Choroid plexus epithelial cell (primary cell): ENCODE data around the gene AQP12B.
"Not testable (repeated sequence)": the region's sequence is repeated elsewhere in the genome, so short reads cannot be mapped to it uniquely, and the experiment has no call there.

Experiments
- DNase-seq: peaks from one replicate; pipeline ENCODE4 v3.0.0-alpha.2; 2010; ENCODE audit warnings: low read depth
- H3K4me3 ChIP-seq: 2 replicates; pipeline ENCODE4 v1.5.1; 2011; ENCODE audit warnings: low read depth, mild to moderate bottlenecking, control low read depth, low read length, moderate library complexity
- TF ChIP-seq, protein P1 (sequence below): conservative IDR thresholded peaks from 2 replicates; pipeline ENCODE4 v1.5.1; 2011; ENCODE audit warnings: low read depth, mild to moderate bottlenecking, control low read depth, inconsistent platforms, low read length, moderate library complexity

The AQP12B gene

GRCh38 chr2:240691631-240692420 is 9.1 kb upstream of the AQP12B start, which contains the start of gene AQP12A:
TSS of gene AQP12A (plus strand) at chr2:240691866. CDS start at chr2:240691914, 48 bp downstream.
- not testable (repeated sequence) for H3K4me3 ChIP-seq, DNase-seq

DNA sequence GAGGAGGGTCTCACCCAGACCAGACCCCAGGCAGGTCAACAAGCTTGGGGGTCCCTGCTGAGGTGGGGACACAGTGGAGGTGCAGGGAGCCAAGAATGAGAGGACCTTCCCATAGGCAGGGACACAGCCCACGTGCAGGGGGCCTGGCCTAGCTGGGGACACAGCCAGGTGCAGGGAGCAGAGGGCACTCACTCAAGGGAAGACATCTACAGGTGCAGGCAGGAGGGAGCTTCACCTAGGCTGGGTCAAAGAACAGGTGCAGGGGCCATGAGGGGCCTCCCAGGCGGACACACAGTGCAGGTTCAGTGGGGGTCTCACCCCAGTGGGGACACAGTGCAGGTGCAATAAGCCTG is 8.4 kb upstream of the AQP12B start:
- not testable (repeated sequence) for DNase-seq, H3K4me3 ChIP-seq

DNA sequence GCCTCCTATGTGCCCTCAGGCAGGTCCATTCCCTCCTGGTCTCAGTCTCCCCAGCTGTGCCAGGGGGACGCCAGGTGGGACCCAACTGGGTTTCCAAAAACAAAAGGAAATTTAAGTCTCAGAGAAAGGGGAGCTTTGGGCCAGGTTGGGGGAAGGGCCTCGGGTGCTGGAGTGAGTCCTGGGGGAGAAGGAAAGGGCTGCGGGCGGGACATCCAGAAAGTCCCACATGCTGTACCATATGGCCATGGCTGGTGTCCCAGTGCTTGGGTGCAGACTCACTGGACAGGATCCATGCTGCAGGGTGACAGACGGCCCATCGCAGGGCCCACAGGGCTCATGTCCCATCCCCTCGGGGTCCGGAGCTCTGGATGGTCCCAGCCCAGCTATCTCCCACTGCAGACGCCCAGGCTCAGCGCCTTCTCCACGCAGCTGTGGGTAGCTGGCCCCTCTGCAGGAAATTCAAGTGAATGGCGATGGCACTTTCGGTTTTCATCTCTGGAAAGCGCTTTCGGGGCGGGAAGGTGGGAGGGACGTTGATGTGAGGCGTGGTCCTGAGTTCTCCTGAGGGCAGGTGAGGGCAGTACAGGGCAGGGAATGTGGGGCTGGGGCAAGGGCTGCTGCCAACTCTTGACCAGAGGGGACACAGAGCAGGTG is 7.9 kb upstream of the AQP12B start:
- not testable (repeated sequence) for H3K4me3 ChIP-seq, DNase-seq

DNA sequence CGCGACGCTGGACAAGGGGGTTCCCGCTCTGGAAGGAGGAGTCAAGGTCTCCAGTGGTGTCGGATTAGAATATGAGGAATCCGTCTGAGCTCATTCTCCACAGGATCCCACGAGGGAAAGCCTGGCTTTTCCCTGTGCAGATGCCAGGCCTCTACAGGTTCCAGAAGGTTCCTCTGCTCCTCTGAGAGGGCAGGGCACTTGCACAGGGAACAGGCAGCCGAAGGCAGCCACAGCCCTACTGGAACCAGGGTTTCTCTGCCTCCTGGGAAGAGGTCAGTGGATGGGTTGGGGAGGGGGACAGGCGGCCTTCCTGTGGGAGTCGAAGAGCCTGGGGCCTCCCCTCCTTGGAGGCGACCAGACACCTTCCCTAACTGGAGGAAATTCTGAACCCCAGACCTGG is 7.3 kb upstream of the AQP12B start:
- no peak for DNase-seq
- TF ChIP-seq, protein P1, sequence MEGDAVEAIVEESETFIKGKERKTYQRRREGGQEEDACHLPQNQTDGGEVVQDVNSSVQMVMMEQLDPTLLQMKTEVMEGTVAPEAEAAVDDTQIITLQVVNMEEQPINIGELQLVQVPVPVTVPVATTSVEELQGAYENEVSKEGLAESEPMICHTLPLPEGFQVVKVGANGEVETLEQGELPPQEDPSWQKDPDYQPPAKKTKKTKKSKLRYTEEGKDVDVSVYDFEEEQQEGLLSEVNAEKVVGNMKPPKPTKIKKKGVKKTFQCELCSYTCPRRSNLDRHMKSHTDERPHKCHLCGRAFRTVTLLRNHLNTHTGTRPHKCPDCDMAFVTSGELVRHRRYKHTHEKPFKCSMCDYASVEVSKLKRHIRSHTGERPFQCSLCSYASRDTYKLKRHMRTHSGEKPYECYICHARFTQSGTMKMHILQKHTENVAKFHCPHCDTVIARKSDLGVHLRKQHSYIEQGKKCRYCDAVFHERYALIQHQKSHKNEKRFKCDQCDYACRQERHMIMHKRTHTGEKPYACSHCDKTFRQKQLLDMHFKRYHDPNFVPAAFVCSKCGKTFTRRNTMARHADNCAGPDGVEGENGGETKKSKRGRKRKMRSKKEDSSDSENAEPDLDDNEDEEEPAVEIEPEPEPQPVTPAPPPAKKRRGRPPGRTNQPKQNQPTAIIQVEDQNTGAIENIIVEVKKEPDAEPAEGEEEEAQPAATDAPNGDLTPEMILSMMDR, result no peak
- H3K4me3 ChIP-seq, result no peak overlapping the region

- no peak overlapping the region for H3K4me3 ChIP-seq
- no peak for DNase-seq
- TF ChIP-seq, protein P1, result no peak
Measured at GRCh38 chr2:240688553-240688919, 5.9 kb upstream of the AQP12B start.

DNA sequence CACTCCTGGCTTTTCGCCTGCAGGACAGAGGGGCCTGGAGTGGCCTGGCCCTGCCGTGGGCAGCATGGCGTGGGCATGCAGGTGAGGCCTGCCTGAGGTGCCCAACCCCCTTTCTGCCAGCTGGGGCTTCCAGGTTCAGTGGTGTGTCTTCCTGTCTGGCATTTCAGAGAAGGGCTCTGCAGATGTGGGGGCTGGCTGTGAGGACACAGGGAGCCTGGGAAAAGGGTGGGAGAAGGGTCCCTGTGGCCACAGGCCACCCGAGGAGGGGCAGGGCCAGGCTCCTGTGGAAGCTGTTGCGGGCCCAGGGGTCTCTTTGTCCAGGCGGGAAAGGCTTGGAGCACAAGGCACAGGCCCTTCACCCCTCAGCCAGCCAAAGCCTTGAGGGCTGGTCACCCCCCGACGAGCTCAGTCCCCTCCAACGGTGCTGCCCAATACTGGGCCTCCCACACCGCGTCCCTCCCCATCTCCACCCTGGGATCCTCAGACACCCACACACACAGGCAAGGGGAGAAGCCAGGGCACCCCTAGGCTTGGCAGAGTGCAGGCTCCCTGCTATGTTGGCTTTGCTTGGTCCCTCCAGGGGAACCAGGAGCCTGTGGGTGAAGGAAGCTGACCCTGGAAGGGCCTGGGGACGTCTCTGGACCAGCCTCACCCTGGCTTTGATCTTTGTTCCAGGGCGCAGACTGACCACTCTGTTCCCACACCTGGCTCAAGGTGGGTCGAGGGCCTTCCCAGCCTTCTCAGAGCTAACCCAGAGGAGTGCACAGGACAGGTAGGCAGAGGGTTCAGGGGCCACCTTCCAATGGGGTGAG is 5.3 kb upstream of the AQP12B start:
- H3K4me3 ChIP-seq, result no peak overlapping the region
- TF ChIP-seq, protein P1, result no peak
- DNase-seq, result no peak

GRCh38 chr2:240687045-240687740 is 4.5 kb upstream of the AQP12B start:
- DNase-seq, result no peak
- TF ChIP-seq, protein P1, result no peak
- no peak overlapping the region for H3K4me3 ChIP-seq

DNA sequence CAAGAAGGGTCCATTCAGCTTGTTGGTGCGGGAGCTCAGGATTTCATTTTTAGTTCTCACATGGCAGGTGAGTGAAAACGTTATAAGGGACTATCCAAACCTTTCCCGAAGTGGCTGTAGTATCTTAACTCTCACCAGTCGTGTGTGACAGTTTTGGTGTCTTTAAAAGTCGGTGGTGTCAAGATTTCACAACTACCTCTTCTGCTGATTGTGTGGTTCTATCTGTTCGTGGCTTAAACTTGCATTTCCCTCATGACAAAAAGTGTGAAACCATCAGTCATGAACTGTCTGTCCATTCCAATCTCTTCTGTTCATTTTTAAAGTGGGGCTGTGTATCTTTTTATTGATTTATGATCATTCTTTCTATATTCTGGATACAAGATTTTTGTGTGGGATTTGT is 3.8 kb upstream of the AQP12B start:
- TF ChIP-seq, protein P1, result no peak
- no peak for DNase-seq
- H3K4me3 ChIP-seq, result no peak overlapping the region
